HepG2 (cell line): Measurements from ENCODE around the gene CTF1. TPM values are rescaled to one million over a fixed set of nuclear protein-coding genes. Genes with fewer than 3 reads are reported as not detected.

Experiments
- ATAC-seq: fragments of 200-7000 bp; cut with Tn5 transposase; 3 replicates; pipeline ENCODE4 v1.9.1; 2020; ENCODE audit warnings: mild to moderate bottlenecking, moderate library complexity
- BruUV-seq: library from RNA; stranded (reverse); fragments of 400-500 nt; replicated peaks from 2 replicates; lab custom pipeline; 2021; lab: Mats Ljungman, UMichigan
- CTCF ChIA-PET: fragments of 300-600 bp; formaldehyde crosslinking; extraction: SDS; loops from one replicate; lab custom pipeline; 2021; ENCODE audit warnings: low total read pairs, inconsistent platforms, low intra/inter-chr PET ratio; lab: Yijun Ruan, JAX
- POLR2A ChIA-PET: fragments of 350-600 bp; sonication (Branson Sonifier 250); formaldehyde crosslinking; loops from one replicate; lab custom pipeline; 2020; ENCODE audit warnings: antibody characterized with exemption, inconsistent platforms; lab: Yijun Ruan, JAX
- DNase-seq: peaks from one replicate; pipeline ENCODE4 v3.0.0-alpha.2; 2015; ENCODE audit warnings: low spot score
- FAIRE-seq: peaks from 3 replicates; lab custom pipeline; 2011; peaks lifted over from hg19 to GRCh38; lab: Jason Lieb, UNC
- H2AFZ ChIP-seq: one replicate; pipeline ENCODE4 v1.6.1; 2011; ENCODE audit warnings: low read length, inconsistent platforms
- H3K27ac ChIP-seq: fragments of 300-600 bp; 3 replicates; pipeline ENCODE4 v1.8.0; 2011; ENCODE audit warnings: mixed run types, mild to moderate bottlenecking, mixed read lengths, low read length, inconsistent platforms; ENCODE audit not compliant: insufficient read depth; ENCODE audit errors: extremely low read length
- H3K27me3 ChIP-seq, 2 experiments: fragments of 200-600 bp in 1 of 2; 2 replicates in 1 of 2; 3 replicates in 1 of 2; pipeline versions ENCODE4 v1.6.0 to v1.8.0; 2011; ENCODE audit warnings: low read length in 2 of 2, mild to moderate bottlenecking in 2 of 2, moderate library complexity in 2 of 2, inconsistent platforms in 1 of 2; ENCODE audit not compliant: insufficient read depth in 2 of 2, control insufficient read depth in 1 of 2
- H3K36me3 ChIP-seq, 2 experiments: fragments of 200-600 bp in 1 of 2; replicated peaks in 1 of 2; 2 replicates in 1 of 2; 3 replicates in 1 of 2; pipeline versions ENCODE4 v1.5.1 to v1.8.0; 2011; ENCODE audit warnings: low read length in 2 of 2, inconsistent platforms in 1 of 2; ENCODE audit not compliant: insufficient read depth in 2 of 2, control insufficient read depth in 1 of 2
- H3K4me1 ChIP-seq: 2 replicates; pipeline ENCODE4 v1.5.1; 2012; ENCODE audit warnings: low read length, inconsistent platforms; ENCODE audit not compliant: insufficient read depth
- H3K4me2 ChIP-seq: 2 replicates; pipeline ENCODE4 v1.6.0; 2011; ENCODE audit warnings: low read depth, low read length, inconsistent platforms
- H3K4me3 ChIP-seq, 3 experiments: fragments of 200-600 bp in 1 of 3; sonication (generic), shearing (Covaris generic) in 1 of 3; replicated peaks in 1 of 3; 2 replicates each; pipeline ENCODE4 v1.5.1; 2011 to 2016; ENCODE audit warnings: low read length in 3 of 3, inconsistent platforms in 2 of 3, low read depth in 2 of 3, mild to moderate bottlenecking in 2 of 3, control low read depth in 1 of 3, mixed read lengths in 1 of 3; ENCODE audit not compliant: insufficient read depth in 1 of 3
- H3K79me2 ChIP-seq: one replicate; pipeline ENCODE4 v1.6.1; 2011; ENCODE audit warnings: low read length, inconsistent platforms; ENCODE audit not compliant: insufficient read depth
- H3K9ac ChIP-seq: 2 replicates; pipeline ENCODE4 v1.6.0; 2011; ENCODE audit warnings: mild to moderate bottlenecking, low read depth, low read length, inconsistent platforms; ENCODE audit not compliant: insufficient read depth
- H3K9me3 ChIP-seq: 2 replicates; pipeline ENCODE4 v1.5.1; 2012; ENCODE audit warnings: mild to moderate bottlenecking, low read length
- H4K20me1 ChIP-seq: 2 replicates; pipeline ENCODE4 v1.6.0; 2011; ENCODE audit warnings: inconsistent platforms, mild to moderate bottlenecking, low read length, moderate library complexity; ENCODE audit not compliant: insufficient read depth
- AGO2 ChIP-seq: fragments of 200-400 bp; formaldehyde crosslinking; optimal IDR thresholded peaks from 2 replicates; pipeline ENCODE3; 2017; ENCODE audit warnings: mild to moderate bottlenecking, low read depth, low read length, moderate library complexity
- RBFOX2 ChIP-seq: fragments of 200-400 bp; formaldehyde crosslinking; IDR thresholded peaks from 2 replicates; pipeline ENCODE4 v1.6.1; 2017; ENCODE audit warnings: low read depth, mild to moderate bottlenecking, low read length
- SAP130 ChIP-seq: IDR thresholded peaks from 2 replicates; pipeline ENCODE4 v1.6.1; 2016; ENCODE audit warnings: low read depth
- WGBS: methylation state at CpG from one replicate; pipeline ENCODE4 v1.1.6; 2017; ENCODE audit warnings: low lambda C conversion rate; 5-methylcytosine and 5-hydroxymethylcytosine counted together
- in situ Hi-C: cut with HindIII; loops from 2 replicates; pipeline ENCODE4 v1.10.0; 2017; ENCODE audit warnings: low pct_unique_long_range_greater_than_20kb; ENCODE audit not compliant: extremely low pct_ligation_motif_present
- intact Hi-C: fragments of 100-400 bp; cut with micrococcal nuclease; formaldehyde crosslinking; loops from one replicate; pipeline ENCODE4 v1.10.0; 2022; ENCODE audit not compliant: unreplicated experiment
- polyA plus RNA-seq, 8 experiments: library from polyadenylated mRNA; depleted of rRNA in 3 of 8; stranded (reverse) in 7 of 8; unstranded in 1 of 8; fragments of >200 nt; fragmentation: Illumina TruSeq in 4 of 8; extraction: Trizol in 4 of 8; gene quantifications; 2 replicates each; pipeline versions ENCODE4 v1.2.1 to v1.2.3, GENCODE V29; 2011 to 2016; ENCODE audit warnings: low read depth in 4 of 8, missing spikeins in 1 of 8, mixed read lengths in 1 of 8; ENCODE audit not compliant: insufficient read depth in 1 of 8
- total RNA-seq, 5 experiments: library from RNA; depleted of rRNA; stranded (reverse); fragments of >200 nt; fragmentation: Illumina TruSeq; extraction: Trizol; gene quantifications; 2 replicates each; pipeline ENCODE4 v1.2.3, GENCODE V29; 2016; ENCODE audit warnings: low read depth in 1 of 5
- TF ChIP-seq, protein P1 (sequence below): conservative IDR thresholded peaks from 2 replicates; pipeline ENCODE4 v1.6.1; 2018; ENCODE audit warnings: missing genetic modification reagents
- TF ChIP-seq, protein P2 (sequence below): sonication (generic); formaldehyde crosslinking; IDR thresholded peaks from 2 replicates; pipeline ENCODE4 v1.4.0; 2020; ENCODE audit warnings: missing genetic modification reagents

CTF1 gene
- total and polyA plus RNA-seq, 2 of the 13 experiments (the other 11 are each of a cell fraction or from before 2014, with no cell fraction given) = 0.13 to 1.8 TPM

DNA sequence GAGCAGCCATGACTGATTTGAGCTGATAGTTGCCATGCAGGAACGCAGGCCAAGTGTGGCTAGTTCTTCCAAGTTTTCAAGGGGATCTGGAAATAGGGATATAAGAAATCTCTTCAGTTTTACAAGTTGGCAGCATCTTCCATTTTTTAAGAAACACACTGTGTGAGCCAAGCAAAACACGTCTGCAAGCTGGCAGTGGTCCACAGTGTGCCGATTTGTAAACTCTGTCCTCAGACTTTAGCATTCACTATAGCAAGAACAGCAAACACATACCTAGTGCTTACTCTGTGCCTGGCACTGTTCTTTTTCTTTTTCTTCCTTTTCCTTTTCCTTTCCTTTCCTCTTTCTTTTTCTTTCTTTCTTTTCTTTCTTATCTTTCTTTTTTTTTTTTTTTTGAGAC, 55.3 kb downstream of the CTF1 start:
- intact Hi-C loops (loop anchor here (10.0 kb wide), 2 partner anchors 143 to 193 kb away; partner anchors contain the start of gene VKORC1), in situ Hi-C loops (no loop called here)
- 79% methylated on average over 3 of the region's 3 CpGs for WGBS
- Histone ChIP-seq H3K79me2 (peaks cover 5% of the 10 kb centered on the region), H3K4me1 (peaks cover 63% of the 10 kb centered on the region), H3K4me3 (no peak overlapping the region), H3K4me2 (no peak overlapping the region), H3K9ac (no peak overlapping the region), H4K20me1 (no peaks in the 10 kb centered on the region), H2AFZ (no peak overlapping the region), H3K27me3 (no peaks in the 10 kb centered on the region; a peak in 1 of 5 replicates), H3K36me3 (0 out of 5 replicates have a peak, but pooled peaks cover 0 to 4% of the 10 kb centered on the region in 2 experiments), H3K9me3 (no peaks in the 10 kb centered on the region), H3K27ac (no peak overlapping the region)
- ChIA-PET CTCF (no interaction called here), POLR2A (no interaction called here)
- TF ChIP-seq, protein P1, sequence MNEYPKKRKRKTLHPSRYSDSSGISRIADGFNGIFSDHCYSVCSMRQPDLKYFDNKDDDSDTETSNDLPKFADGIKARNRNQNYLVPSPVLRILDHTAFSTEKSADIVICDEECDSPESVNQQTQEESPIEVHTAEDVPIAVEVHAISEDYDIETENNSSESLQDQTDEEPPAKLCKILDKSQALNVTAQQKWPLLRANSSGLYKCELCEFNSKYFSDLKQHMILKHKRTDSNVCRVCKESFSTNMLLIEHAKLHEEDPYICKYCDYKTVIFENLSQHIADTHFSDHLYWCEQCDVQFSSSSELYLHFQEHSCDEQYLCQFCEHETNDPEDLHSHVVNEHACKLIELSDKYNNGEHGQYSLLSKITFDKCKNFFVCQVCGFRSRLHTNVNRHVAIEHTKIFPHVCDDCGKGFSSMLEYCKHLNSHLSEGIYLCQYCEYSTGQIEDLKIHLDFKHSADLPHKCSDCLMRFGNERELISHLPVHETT (CRISPR knock-in tag) = no peak
- 0 out of 2 replicates have a peak, but pooled peaks have one; percentile 18 for TF ChIP-seq RBFOX2
- TF ChIP-seq AGO2 = peak; percentile 42
- no peak for TF ChIP-seq SAP130 (CRISPR knock-in tag)
- DNase-seq = no peak
- BruUV-seq = no TSS peak
- FAIRE-seq = no peak
- no peak for ATAC-seq

DNA sequence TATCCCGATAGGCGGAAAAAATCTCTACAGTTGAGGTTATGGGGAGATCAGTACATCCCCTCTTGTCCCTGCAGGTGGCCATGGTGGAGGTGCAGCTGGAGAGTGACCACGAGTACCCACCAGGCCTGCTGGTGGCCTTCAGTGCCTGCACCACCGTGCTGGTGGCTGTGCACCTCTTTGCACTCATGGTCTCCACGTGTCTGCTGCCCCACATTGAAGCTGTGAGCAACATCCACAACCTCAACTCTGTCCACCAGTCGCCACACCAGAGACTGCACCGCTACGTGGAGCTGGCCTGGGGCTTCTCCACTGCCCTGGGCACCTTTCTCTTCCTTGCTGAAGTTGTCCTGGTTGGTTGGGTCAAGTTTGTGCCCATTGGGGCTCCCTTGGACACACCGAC, 56.7 kb downstream of the CTF1 start:
- POLR2A ChIA-PET = interaction anchor here (1.3 to 3.1 kb wide), 10 partner anchors 11 to 189 kb away, joined by 3 to 20 read pairs (median 9); partner anchors contain the start of genes FBXL19, HSD3B7, KAT8 and STX4
- FAIRE-seq (peak; percentile 4), DNase-seq (no peak), ATAC-seq (no peak)
- Histone ChIP-seq H3K4me1 (peaks cover 65% of the 10 kb centered on the region), H3K27me3 (no peaks in the 10 kb centered on the region; a peak in 1 of 5 replicates), H3K4me3 (peak overlapping the region in 1 of 3 experiments; percentile 42; a peak in 1 of 6 replicates), H3K4me2 (peak overlapping the region; percentile 67), H3K9ac (peak overlapping the region; percentile 4; the same call in 1 of the 2 replicates), H4K20me1 (no peaks in the 10 kb centered on the region), H2AFZ (no peak overlapping the region), H3K27ac (peak overlapping the region; percentile 97), H3K36me3 (no peaks in the 10 kb centered on the region), H3K9me3 (no peaks in the 10 kb centered on the region), H3K79me2 (peaks cover 5% of the 10 kb centered on the region)
- 77% methylated on average over 7 of the region's 9 CpGs for WGBS
- in situ Hi-C loops (no loop called here), intact Hi-C loops (loop anchor here (1.0 to 10.0 kb wide), 3 partner anchors 32 to 192 kb away; partner anchors contain the start of genes HSD3B7 and VKORC1)
- BruUV-seq = no TSS peak
- CTCF ChIA-PET = interaction anchor here (0.8 to 1.2 kb wide), 4 partner anchors 11 to 142 kb away, joined by 4 to 8 read pairs (median 4); partner anchors contain the start of gene VKORC1
- TF ChIP-seq, protein P2, sequence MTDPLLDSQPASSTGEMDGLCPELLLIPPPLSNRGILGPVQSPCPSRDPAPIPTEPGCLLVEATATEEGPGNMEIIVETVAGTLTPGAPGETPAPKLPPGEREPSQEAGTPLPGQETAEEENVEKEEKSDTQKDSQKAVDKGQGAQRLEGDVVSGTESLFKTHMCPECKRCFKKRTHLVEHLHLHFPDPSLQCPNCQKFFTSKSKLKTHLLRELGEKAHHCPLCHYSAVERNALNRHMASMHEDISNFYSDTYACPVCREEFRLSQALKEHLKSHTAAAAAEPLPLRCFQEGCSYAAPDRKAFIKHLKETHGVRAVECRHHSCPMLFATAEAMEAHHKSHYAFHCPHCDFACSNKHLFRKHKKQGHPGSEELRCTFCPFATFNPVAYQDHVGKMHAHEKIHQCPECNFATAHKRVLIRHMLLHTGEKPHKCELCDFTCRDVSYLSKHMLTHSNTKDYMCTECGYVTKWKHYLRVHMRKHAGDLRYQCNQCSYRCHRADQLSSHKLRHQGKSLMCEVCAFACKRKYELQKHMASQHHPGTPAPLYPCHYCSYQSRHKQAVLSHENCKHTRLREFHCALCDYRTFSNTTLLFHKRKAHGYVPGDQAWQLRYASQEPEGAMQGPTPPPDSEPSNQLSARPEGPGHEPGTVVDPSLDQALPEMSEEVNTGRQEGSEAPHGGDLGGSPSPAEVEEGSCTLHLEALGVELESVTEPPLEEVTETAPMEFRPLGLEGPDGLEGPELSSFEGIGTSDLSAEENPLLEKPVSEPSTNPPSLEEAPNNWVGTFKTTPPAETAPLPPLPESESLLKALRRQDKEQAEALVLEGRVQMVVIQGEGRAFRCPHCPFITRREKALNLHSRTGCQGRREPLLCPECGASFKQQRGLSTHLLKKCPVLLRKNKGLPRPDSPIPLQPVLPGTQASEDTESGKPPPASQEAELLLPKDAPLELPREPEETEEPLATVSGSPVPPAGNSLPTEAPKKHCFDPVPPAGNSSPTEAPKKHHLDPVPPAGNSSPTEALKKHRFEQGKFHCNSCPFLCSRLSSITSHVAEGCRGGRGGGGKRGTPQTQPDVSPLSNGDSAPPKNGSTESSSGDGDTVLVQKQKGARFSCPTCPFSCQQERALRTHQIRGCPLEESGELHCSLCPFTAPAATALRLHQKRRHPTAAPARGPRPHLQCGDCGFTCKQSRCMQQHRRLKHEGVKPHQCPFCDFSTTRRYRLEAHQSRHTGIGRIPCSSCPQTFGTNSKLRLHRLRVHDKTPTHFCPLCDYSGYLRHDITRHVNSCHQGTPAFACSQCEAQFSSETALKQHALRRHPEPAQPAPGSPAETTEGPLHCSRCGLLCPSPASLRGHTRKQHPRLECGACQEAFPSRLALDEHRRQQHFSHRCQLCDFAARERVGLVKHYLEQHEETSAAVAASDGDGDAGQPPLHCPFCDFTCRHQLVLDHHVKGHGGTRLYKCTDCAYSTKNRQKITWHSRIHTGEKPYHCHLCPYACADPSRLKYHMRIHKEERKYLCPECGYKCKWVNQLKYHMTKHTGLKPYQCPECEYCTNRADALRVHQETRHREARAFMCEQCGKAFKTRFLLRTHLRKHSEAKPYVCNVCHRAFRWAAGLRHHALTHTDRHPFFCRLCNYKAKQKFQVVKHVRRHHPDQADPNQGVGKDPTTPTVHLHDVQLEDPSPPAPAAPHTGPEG (CRISPR knock-in tag) = no peak
